GM18526 (cell line): ENCODE measurements around the gene P4HTM.
A peak's percentile ranks its signal among the peaks of the same experiment; 100 is the strongest.

Experiments used
- POLR2A ChIP-seq: IDR thresholded peaks from 3 replicates; pipeline ENCODE4 v1.6.1; 2011; ENCODE audit not compliant: insufficient read length; ENCODE audit errors: extremely low read depth

Gene P4HTM

DNA sequence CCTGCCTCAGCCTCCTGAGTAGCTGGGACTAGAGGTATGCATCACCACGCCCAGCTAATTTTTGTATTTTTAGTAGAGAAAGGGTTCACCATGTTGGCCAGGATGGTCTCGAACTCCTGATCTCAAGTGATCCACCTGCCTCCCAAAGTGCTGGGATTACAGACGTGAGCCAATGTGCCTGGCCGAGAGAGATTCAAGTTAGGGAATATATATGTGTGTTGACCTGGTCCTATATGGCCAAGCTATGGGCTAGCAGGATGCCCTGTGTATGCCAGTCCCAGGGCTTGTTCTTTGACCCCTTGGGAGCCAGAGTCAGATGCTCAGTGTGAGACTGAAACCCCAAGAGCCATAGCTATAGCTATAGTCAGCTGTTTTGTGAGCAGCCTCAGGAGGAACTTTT, 33.7 kb downstream of the P4HTM start:
- TF ChIP-seq POLR2A, result no peak

GRCh38 chr3:49024449-49024848, 34.4 kb downstream of the P4HTM start:
- TF ChIP-seq POLR2A, result no peak

GRCh38 chr3:49025005-49025792, 35.2 kb downstream of the P4HTM start:
- no peak for TF ChIP-seq POLR2A

- TF ChIP-seq POLR2A, result no peak
Observed at GRCh38 chr3:49025793-49026520, 35.9 kb downstream of the P4HTM start.

DNA sequence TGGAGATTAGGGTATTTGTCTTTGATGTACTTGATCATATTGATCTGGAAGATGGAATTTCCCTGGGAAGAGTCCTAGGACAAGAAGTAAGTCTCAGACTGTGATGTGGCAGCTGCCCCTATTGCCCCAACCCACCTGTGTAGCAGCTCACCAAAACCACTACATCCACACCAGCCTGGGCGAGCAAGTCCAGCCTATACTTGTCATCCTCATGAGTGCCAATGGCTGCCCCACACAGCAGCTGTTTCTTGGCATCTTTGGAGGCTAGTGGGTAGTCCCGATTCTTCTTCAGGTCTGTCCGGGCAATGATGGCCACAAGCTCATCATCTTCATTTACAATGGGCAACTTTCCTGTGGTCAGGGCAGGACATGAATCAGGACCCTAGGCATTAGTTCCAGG, 36.5 kb downstream of the P4HTM start:
- TF ChIP-seq POLR2A, result no peak

- no peak for TF ChIP-seq POLR2A
Observed at GRCh38 chr3:49027634-49028033, 37.6 kb downstream of the P4HTM start.

DNA sequence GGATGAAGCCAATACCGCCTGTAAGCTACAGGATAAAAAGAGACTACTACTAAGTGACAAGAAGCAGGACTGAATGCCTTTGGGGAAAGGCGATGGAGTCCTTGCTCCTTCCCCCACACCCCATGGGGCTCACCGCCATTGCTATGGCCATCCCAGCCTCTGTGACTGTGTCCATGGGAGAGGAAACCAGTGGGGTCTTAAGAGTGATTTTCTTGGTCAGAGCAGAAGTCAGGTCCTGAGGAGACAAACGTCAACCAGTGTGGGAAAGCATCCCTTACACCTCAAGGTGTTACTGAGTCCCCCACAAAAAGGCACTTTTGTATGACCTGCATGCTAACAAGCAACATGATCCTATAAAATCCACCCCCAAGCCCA, 38.2 kb downstream of the P4HTM start:
- no peak for TF ChIP-seq POLR2A

- peak; percentile 100 for TF ChIP-seq POLR2A
Observed at GRCh38 chr3:49028673-49029562, 38.9 kb downstream of the P4HTM start, which contains the start of gene IMPDH2. Gene IMPDH2 (minus strand): TSS chr3:49029398. CDS start chr3:49029350, 48 bp downstream.

GRCh38 chr3:49029563-49029884, 39.5 kb downstream of the P4HTM start:
- TF ChIP-seq POLR2A, result no peak

GRCh38 chr3:49030321-49030720, 40.3 kb downstream of the P4HTM start:
- no peak for TF ChIP-seq POLR2A

- no peak for TF ChIP-seq POLR2A
Observed at GRCh38 chr3:49032646-49033304, 42.7 kb downstream of the P4HTM start.

GRCh38 chr3:49034650-49035049, 44.6 kb downstream of the P4HTM start:
- no peak for TF ChIP-seq POLR2A

GRCh38 chr3:49035281-49035680, 45.2 kb downstream of the P4HTM start:
- TF ChIP-seq POLR2A, result no peak

DNA sequence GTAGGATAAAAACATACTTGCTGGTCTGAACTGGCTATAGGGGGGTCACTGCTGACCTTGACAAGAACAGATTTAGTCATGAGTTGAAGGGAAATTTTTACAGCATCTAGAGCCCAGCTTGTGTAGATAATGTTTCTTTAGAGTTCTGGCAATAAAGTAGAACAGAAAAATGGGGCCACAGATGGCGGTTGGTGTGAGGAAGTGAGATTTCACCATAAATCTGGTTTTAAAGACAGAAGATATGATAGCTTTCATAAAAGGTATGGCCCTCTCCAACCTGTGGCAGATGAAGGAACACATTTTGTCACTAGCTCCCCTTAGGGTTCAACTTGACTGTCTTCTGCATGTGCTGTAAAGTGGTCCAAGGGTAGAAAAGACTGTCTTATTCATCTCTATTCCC, 63.5 kb downstream of the P4HTM start:
- TF ChIP-seq POLR2A, result no peak

- TF ChIP-seq POLR2A, result no peak
Observed at GRCh38 chr3:49054344-49054862, 64.4 kb downstream of the P4HTM start.
